PC-9 (cell line): ENCODE measurements around the gene GAK. TPM values are rescaled to one million over a fixed set of nuclear protein-coding genes. Genes with fewer than 3 reads are reported as not detected.
"Not testable (repeated sequence)": the region's sequence is repeated elsewhere in the genome, so short reads cannot be mapped to it uniquely, and the experiment has no call there.

Source experiments
- BruUV-seq: library from RNA; stranded (reverse); fragments of 400-500 nt; replicated peaks from 2 replicates; lab custom pipeline; 2021; lab: Mats Ljungman, UMichigan
- CTCF ChIA-PET: fragments of 300-600 bp; sonication (Branson Sonifier 250); formaldehyde crosslinking; loops from one replicate; lab custom pipeline; 2022; ENCODE audit warnings: antibody characterized with exemption; lab: Charles Lee
- POLR2A ChIA-PET: fragments of 300-600 bp; sonication (Branson Sonifier 250); formaldehyde crosslinking; loops from one replicate; lab custom pipeline; 2022; ENCODE audit warnings: antibody characterized with exemption; ENCODE audit not compliant: unreplicated experiment; lab: Charles Lee
- DNase-seq, 2 experiments: peaks; one replicate each; pipeline versions ENCODE4 v3.0.0 to v3.0.0-alpha.2; 2015 to 2022; ENCODE audit warnings: mixed read lengths in 1 of 2
- H2AFZ ChIP-seq: fragments of 200-600 bp; sonication (generic); 2 replicates; pipeline ENCODE4 v1.8.1; 2017; ENCODE audit warnings: antibody characterized with exemption
- H3F3A ChIP-seq: fragments of 200-600 bp; sonication (generic); 2 replicates; pipeline ENCODE4 v1.8.1; 2017; ENCODE audit warnings: antibody characterized with exemption, mild to moderate bottlenecking, low read depth; ENCODE audit not compliant: insufficient read depth
- H3K27ac ChIP-seq: fragments of 200-600 bp; sonication (generic); 2 replicates; pipeline ENCODE4 v1.6.1; 2016; ENCODE audit warnings: mixed run types
- H3K27me3 ChIP-seq: fragments of 200-600 bp; sonication (generic); 2 replicates; pipeline ENCODE4 v1.6.1; 2016; ENCODE audit warnings: low read depth, mixed run types; ENCODE audit not compliant: insufficient read depth
- H3K36me3 ChIP-seq: fragments of 200-600 bp; sonication (generic); 2 replicates; pipeline ENCODE4 v1.6.1; 2016; ENCODE audit warnings: low read depth, mixed run types
- H3K4me1 ChIP-seq: fragments of 200-600 bp; sonication (generic); replicated peaks from 2 replicates; pipeline ENCODE4 v1.6.1; 2016; ENCODE audit warnings: mixed run types; ENCODE audit not compliant: insufficient read depth
- H3K4me2 ChIP-seq: fragments of 200-600 bp; sonication (generic); 2 replicates; pipeline ENCODE4 v1.6.1; 2017; ENCODE audit warnings: mixed run types
- H3K4me3 ChIP-seq: fragments of 200-600 bp; sonication (generic); 2 replicates; pipeline ENCODE4 v1.6.1; 2016; ENCODE audit warnings: mixed run types
- H3K79me2 ChIP-seq: fragments of 200-600 bp; sonication (generic); 2 replicates; pipeline ENCODE4 v1.6.1; 2017; ENCODE audit warnings: low read depth, mixed run types
- H3K9me2 ChIP-seq: fragments of 200-600 bp; sonication (generic); 2 replicates; pipeline ENCODE4 v1.8.1; 2017; ENCODE audit warnings: mild to moderate bottlenecking; ENCODE audit not compliant: insufficient read depth
- H3K9me3 ChIP-seq: fragments of 200-600 bp; sonication (generic); 2 replicates; pipeline ENCODE4 v1.8.1; 2016; ENCODE audit warnings: low read depth; ENCODE audit not compliant: insufficient read depth
- H4K20me1 ChIP-seq: fragments of 200-600 bp; sonication (generic); 2 replicates; pipeline ENCODE4 v1.8.1; 2017; ENCODE audit not compliant: insufficient read depth
- EZH2 ChIP-seq: fragments of 200-600 bp; sonication (generic); IDR thresholded peaks from 2 replicates; pipeline ENCODE4 v1.8.0; 2017; ENCODE audit warnings: antibody characterized with exemption, low read depth
- intact Hi-C: fragments of 100-400 bp; cut with micrococcal nuclease; formaldehyde crosslinking; loops from one replicate; pipeline ENCODE4 v1.10.0; 2022; ENCODE audit not compliant: unreplicated experiment
- total RNA-seq: library from RNA; stranded (reverse); gene quantifications from 2 replicates; pipeline ENCODE4 v1.2.3, GENCODE V29; 2021
- TF ChIP-seq, protein P1 (sequence below): fragments of 200-600 bp; sonication (generic); conservative IDR thresholded peaks from 2 replicates; pipeline ENCODE4 v1.6.1; 2017; ENCODE audit warnings: mixed run types, antibody characterized with exemption, mild to moderate bottlenecking, moderate library complexity

Gene GAK
- total RNA-seq, 1 experiment from 2014 or later, result 114 TPM

DNA sequence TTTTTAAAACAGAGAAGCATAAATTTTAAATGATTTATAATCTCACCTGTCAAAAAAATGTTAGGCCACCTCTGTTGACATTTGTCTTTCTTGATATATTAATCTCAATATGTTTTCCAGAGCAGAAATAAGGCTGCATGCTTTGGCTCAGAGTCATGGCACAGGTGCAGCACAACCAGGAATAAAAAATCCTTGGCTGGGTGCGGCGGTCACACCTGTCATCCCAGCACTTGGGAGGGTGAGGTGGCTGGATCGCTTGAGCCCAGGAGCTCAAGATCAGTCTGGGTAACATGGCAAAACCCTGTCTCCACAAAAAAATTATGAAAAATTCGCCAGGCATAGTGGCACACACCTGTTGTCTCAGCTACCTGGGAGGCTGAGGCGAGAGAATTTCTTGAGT is 124.3 kb downstream of the GAK start:
- CTCF ChIA-PET, result no interaction called here
- BruUV-seq, result no TSS peak

DNA sequence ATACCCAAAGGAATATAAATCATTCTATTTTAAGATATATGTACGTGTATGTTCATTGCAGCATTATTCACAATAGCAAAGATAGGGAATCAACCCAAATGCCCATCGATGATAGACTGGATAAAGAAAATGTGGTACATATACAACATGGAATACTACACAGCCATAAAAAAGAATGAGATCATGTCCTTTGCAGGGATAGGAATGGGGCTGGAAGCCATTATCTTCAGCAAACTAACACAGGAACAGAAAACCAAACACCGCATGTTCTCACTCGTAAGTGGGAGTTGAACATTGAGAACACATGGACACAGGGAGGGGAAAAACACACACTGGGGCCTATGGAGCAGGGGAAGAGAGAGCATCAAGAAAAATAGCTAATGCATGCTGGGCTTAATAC is 125.1 kb downstream of the GAK start:
- H3K27me3 ChIP-seq, intact Hi-C loops, H3K27ac ChIP-seq, H3K4me1 ChIP-seq, H3F3A ChIP-seq, H3K4me2 ChIP-seq, H3K4me3 ChIP-seq, H3K36me3 ChIP-seq, H3K9me2 ChIP-seq, H4K20me1 ChIP-seq, BruUV-seq, DNase-seq, H3K79me2 ChIP-seq, POLR2A ChIA-PET, H2AFZ ChIP-seq, CTCF ChIA-PET, H3K9me3 ChIP-seq: not testable (repeated sequence)

More for the DNA sequence above, 124.3 kb downstream of the GAK start:
- H3K4me2 ChIP-seq, result no peak overlapping the region
- H2AFZ ChIP-seq, result no peak overlapping the region
- no peaks in the 10 kb centered on the region for H3K27me3 ChIP-seq
- no peaks in the 10 kb centered on the region for H4K20me1 ChIP-seq
- DNase-seq, result no peak
- POLR2A ChIA-PET, result no interaction called here
- H3K9me3 ChIP-seq, result no peaks in the 10 kb centered on the region
- intact Hi-C loops, result no loop called here
- H3K4me1 ChIP-seq, result no peaks in the 10 kb centered on the region
- H3K36me3 ChIP-seq, result no peaks in the 10 kb centered on the region
- no peaks in the 10 kb centered on the region for H3K9me2 ChIP-seq
- no peaks in the 10 kb centered on the region for H3F3A ChIP-seq
- H3K4me3 ChIP-seq, result no peak overlapping the region
- TF ChIP-seq, protein P1, sequence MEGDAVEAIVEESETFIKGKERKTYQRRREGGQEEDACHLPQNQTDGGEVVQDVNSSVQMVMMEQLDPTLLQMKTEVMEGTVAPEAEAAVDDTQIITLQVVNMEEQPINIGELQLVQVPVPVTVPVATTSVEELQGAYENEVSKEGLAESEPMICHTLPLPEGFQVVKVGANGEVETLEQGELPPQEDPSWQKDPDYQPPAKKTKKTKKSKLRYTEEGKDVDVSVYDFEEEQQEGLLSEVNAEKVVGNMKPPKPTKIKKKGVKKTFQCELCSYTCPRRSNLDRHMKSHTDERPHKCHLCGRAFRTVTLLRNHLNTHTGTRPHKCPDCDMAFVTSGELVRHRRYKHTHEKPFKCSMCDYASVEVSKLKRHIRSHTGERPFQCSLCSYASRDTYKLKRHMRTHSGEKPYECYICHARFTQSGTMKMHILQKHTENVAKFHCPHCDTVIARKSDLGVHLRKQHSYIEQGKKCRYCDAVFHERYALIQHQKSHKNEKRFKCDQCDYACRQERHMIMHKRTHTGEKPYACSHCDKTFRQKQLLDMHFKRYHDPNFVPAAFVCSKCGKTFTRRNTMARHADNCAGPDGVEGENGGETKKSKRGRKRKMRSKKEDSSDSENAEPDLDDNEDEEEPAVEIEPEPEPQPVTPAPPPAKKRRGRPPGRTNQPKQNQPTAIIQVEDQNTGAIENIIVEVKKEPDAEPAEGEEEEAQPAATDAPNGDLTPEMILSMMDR, result no peak
- no peak for TF ChIP-seq EZH2
- no peak overlapping the region for H3K27ac ChIP-seq
- H3K79me2 ChIP-seq, result no peaks in the 10 kb centered on the region

- H4K20me1 ChIP-seq, result no peaks in the 10 kb centered on the region
- no peak overlapping the region for H3K4me2 ChIP-seq
- H3K4me1 ChIP-seq, result peaks cover 12% of the 10 kb centered on the region
- no peaks in the 10 kb centered on the region for H3K27me3 ChIP-seq
- no peaks in the 10 kb centered on the region for H3K9me3 ChIP-seq
- H3F3A ChIP-seq, result peaks cover 11% of the 10 kb centered on the region
- TF ChIP-seq, protein P1, result no peak
- TF ChIP-seq EZH2, result no peak
- H3K27ac ChIP-seq, result no peak overlapping the region
- no TSS peak for BruUV-seq
- intact Hi-C loops, result no loop called here
- no peaks in the 10 kb centered on the region for H3K36me3 ChIP-seq
- DNase-seq, result no peak
- H3K9me2 ChIP-seq, result no peaks in the 10 kb centered on the region
- H2AFZ ChIP-seq, result no peak overlapping the region
- ChIA-PET POLR2A (no interaction called here), CTCF (no interaction called here)
- H3K4me3 ChIP-seq, result no peak overlapping the region
- no peaks in the 10 kb centered on the region for H3K79me2 ChIP-seq
Measured at GRCh38 chr4:804804-805203, 127.3 kb downstream of the GAK start.

DNA sequence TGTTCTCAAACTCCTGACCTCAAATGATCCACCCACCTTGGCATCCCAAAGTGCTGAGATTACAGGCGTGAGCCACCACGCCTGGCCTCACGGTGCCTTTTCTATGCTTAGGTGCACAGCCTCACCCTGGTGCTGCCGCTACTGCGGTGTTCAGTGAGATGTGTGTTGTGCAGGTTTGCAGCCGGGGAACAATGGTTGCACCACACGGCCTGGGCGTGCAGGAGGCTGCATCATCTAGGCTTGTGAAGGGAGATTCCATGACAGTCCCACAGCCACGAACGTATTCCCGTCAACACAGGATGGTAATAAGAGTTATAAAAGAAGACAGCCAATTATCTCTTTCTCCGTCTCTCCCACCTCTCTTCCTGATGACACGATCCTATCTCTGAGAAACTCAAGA is 128.2 kb downstream of the GAK start:
- intact Hi-C loops, result no loop called here
- Histone ChIP-seq H3K9me2 (no peaks in the 10 kb centered on the region), H3K79me2 (no peaks in the 10 kb centered on the region), H3K9me3 (no peaks in the 10 kb centered on the region), H3K27ac (no peak overlapping the region), H3K4me1 (peaks cover 22% of the 10 kb centered on the region), H3K4me2 (no peak overlapping the region), H4K20me1 (no peaks in the 10 kb centered on the region), H3F3A (peaks cover 20% of the 10 kb centered on the region), H2AFZ (no peak overlapping the region), H3K4me3 (no peak overlapping the region), H3K27me3 (no peaks in the 10 kb centered on the region), H3K36me3 (no peaks in the 10 kb centered on the region)
- no TSS peak for BruUV-seq
- POLR2A ChIA-PET, result no interaction called here
- CTCF ChIA-PET, result no interaction called here
- no peak for DNase-seq
- TF ChIP-seq, protein P1, result no peak
- no peak for TF ChIP-seq EZH2
